ENCODE data around the gene DAPK1.
A peak's percentile ranks its signal among the peaks of the same experiment; 100 is the strongest.

Gene DAPK1

GRCh38 chr9:87674565-87675299, 177.1 kb downstream of the DAPK1 start:
- no peak for DNase-seq

- DNase-seq: no peak
Observed at GRCh38 chr9:87675906-87676515, 178.3 kb downstream of the DAPK1 start.

- no peak for DNase-seq
Observed at GRCh38 chr9:87676976-87677775, 179.5 kb downstream of the DAPK1 start.

GRCh38 chr9:87677776-87678587, 180.3 kb downstream of the DAPK1 start:
- no peak for DNase-seq

- DNase-seq: peak; percentile 45 to 48
Observed at GRCh38 chr9:87678650-87679355, 181.1 kb downstream of the DAPK1 start.

- DNase-seq: no peak
Observed at GRCh38 chr9:87681271-87682061, 183.8 kb downstream of the DAPK1 start.

- no peak for DNase-seq
Observed at GRCh38 chr9:87682085-87682484, 184.4 kb downstream of the DAPK1 start.

GRCh38 chr9:87682618-87683017, 185.0 kb downstream of the DAPK1 start:
- DNase-seq: no peak

- no peak for DNase-seq
Observed at GRCh38 chr9:87683751-87684626, 186.3 kb downstream of the DAPK1 start.

- DNase-seq: no peak
Observed at GRCh38 chr9:87684627-87685219, 187.1 kb downstream of the DAPK1 start.

GRCh38 chr9:87685441-87685840, 187.8 kb downstream of the DAPK1 start:
- DNase-seq: no peak

- DNase-seq: no peak
Observed at GRCh38 chr9:87685871-87686519, 188.3 kb downstream of the DAPK1 start.

GRCh38 chr9:87686520-87687090, 188.9 kb downstream of the DAPK1 start:
- no peak for DNase-seq

- DNase-seq: no peak
Observed at GRCh38 chr9:87687207-87687606, 189.5 kb downstream of the DAPK1 start.

GRCh38 chr9:87694236-87694755, 196.6 kb downstream of the DAPK1 start:
- no peak for DNase-seq

GRCh38 chr9:87695523-87695922, 197.9 kb downstream of the DAPK1 start:
- no peak for DNase-seq

GRCh38 chr9:87696641-87697040, 199.0 kb downstream of the DAPK1 start:
- no peak for DNase-seq

GRCh38 chr9:87698069-87698809, 200.6 kb downstream of the DAPK1 start:
- no peak for DNase-seq

Data from stimulated activated CD4-positive, alpha-beta T cell treated with anti-CD3 and anti-CD28 coated beads, Interleukin-2, amount 100 ng/mL, for 24 hours (primary cell).